Activated B cell treated with CpG ODN at 0.5 μM for 24 hours (primary cell): Measurements from ENCODE around the gene SERPINI1. TPM values are rescaled to one million over a fixed set of nuclear protein-coding genes. Genes with fewer than 3 reads are reported as not detected.

Experiments used
- ATAC-seq: fragments of 200-7000 bp; cut with Tn5 transposase; one replicate; pipeline ENCODE4 v1.10.0; 2021; ENCODE audit warnings: low read depth, mild to moderate bottlenecking, moderate library complexity
- CTCF ChIA-PET: fragments of 350-600 bp; sonication (Branson Sonifier 250); formaldehyde crosslinking; loops from one replicate; lab custom pipeline; 2021; ENCODE audit warnings: antibody characterized with exemption; lab: Charles Lee
- POLR2A ChIA-PET: fragments of 350-600 bp; sonication (Branson Sonifier 250); formaldehyde crosslinking; loops from one replicate; lab custom pipeline; 2021; ENCODE audit warnings: antibody characterized with exemption; lab: Charles Lee
- DNase-seq: peaks from one replicate; pipeline ENCODE4 v3.0.0; 2022
- H3K27ac Mint-ChIP-seq: one replicate; pipeline ENCODE4 v1.8.0; 2020; ENCODE audit warnings: mixed read lengths
- H3K27me3 Mint-ChIP-seq: one replicate; pipeline ENCODE4 v1.8.0; 2021; ENCODE audit warnings: mixed read lengths
- H3K36me3 Mint-ChIP-seq: one replicate; pipeline ENCODE4 v1.8.0; 2021; ENCODE audit warnings: low read depth, mixed read lengths
- H3K4me1 Mint-ChIP-seq: one replicate; pipeline ENCODE4 v1.8.0; 2021; ENCODE audit warnings: mixed read lengths
- H3K4me3 Mint-ChIP-seq: one replicate; pipeline ENCODE4 v1.8.0; 2020; ENCODE audit warnings: mild to moderate bottlenecking, mixed read lengths
- H3K9me3 Mint-ChIP-seq: one replicate; pipeline ENCODE4 v1.8.0; 2020; ENCODE audit warnings: mixed read lengths
- CTCF ChIP-seq: fragments of 200-600 bp; IDR thresholded peaks from one replicate; pipeline ENCODE4 v1.8.0; 2022; ENCODE audit warnings: antibody characterized with exemption, mild to moderate bottlenecking
- intact Hi-C: fragments of 100-400 bp; cut with micrococcal nuclease; formaldehyde crosslinking; loops from one replicate; pipeline ENCODE4 v1.15.1; 2024
- total RNA-seq: library from RNA; stranded (reverse); gene quantifications from 2 replicates; pipeline ENCODE4 v1.2.3, GENCODE V29; 2022

SERPINI1 gene
- total RNA-seq, 1 donor from 2014 or later: 1.8 TPM

- peaks cover 7% of the 10 kb centered on the region for H3K9me3 Mint-ChIP-seq
- H3K36me3 Mint-ChIP-seq: no peaks in the 10 kb centered on the region
- DNase-seq: no peak
- ATAC-seq: no peak
- H3K4me3 Mint-ChIP-seq: no peak overlapping the region
- no peak for TF ChIP-seq CTCF
- no peak overlapping the region for H3K27ac Mint-ChIP-seq
- H3K4me1 Mint-ChIP-seq: peaks cover 25% of the 10 kb centered on the region
- H3K27me3 Mint-ChIP-seq: no peaks in the 10 kb centered on the region
- intact Hi-C loops: no loop called here
- ChIA-PET CTCF (no interaction called here), POLR2A (no interaction called here)
Observed at GRCh38 chr3:167777356-167777755, 41.8 kb downstream of the SERPINI1 start.

GRCh38 chr3:167780214-167780883, 44.8 kb downstream of the SERPINI1 start:
- no peak overlapping the region for H3K4me3 Mint-ChIP-seq
- H3K27me3 Mint-ChIP-seq: no peaks in the 10 kb centered on the region
- no peak overlapping the region for H3K27ac Mint-ChIP-seq
- H3K4me1 Mint-ChIP-seq: peaks cover 2% of the 10 kb centered on the region
- no peak for DNase-seq
- TF ChIP-seq CTCF: no peak
- H3K36me3 Mint-ChIP-seq: no peaks in the 10 kb centered on the region
- no peak for ATAC-seq
- peaks cover 7% of the 10 kb centered on the region for H3K9me3 Mint-ChIP-seq
- ChIA-PET POLR2A (no interaction called here), CTCF (no interaction called here)
- intact Hi-C loops: no loop called here

- Mint-ChIP-seq H3K4me3 (no peak overlapping the region), H3K27ac (no peak overlapping the region), H3K4me1 (no peaks in the 10 kb centered on the region), H3K27me3 (no peaks in the 10 kb centered on the region), H3K36me3 (no peaks in the 10 kb centered on the region), H3K9me3 (no peaks in the 10 kb centered on the region)
- DNase-seq (no peak), ATAC-seq (no peak)
- ChIA-PET POLR2A (no interaction called here), CTCF (no interaction called here)
- TF ChIP-seq CTCF: no peak
- intact Hi-C loops: no loop called here
Observed at GRCh38 chr3:167783781-167784180, 48.3 kb downstream of the SERPINI1 start.

GRCh38 chr3:167785790-167786189, 50.3 kb downstream of the SERPINI1 start:
- ChIA-PET CTCF (no interaction called here), POLR2A (no interaction called here)
- H3K36me3 Mint-ChIP-seq: peaks cover 8% of the 10 kb centered on the region
- H3K9me3 Mint-ChIP-seq: no peaks in the 10 kb centered on the region
- no peak overlapping the region for H3K4me3 Mint-ChIP-seq
- ATAC-seq: no peak
- no peaks in the 10 kb centered on the region for H3K4me1 Mint-ChIP-seq
- no peak for TF ChIP-seq CTCF
- H3K27me3 Mint-ChIP-seq: no peaks in the 10 kb centered on the region
- intact Hi-C loops: no loop called here
- H3K27ac Mint-ChIP-seq: no peak overlapping the region
- no peak for DNase-seq

- no peaks in the 10 kb centered on the region for H3K4me1 Mint-ChIP-seq
- H3K36me3 Mint-ChIP-seq: peaks cover 8% of the 10 kb centered on the region
- CTCF ChIA-PET: no interaction called here
- H3K27me3 Mint-ChIP-seq: no peaks in the 10 kb centered on the region
- DNase-seq (no peak), ATAC-seq (no peak)
- no peak for TF ChIP-seq CTCF
- intact Hi-C loops: no loop called here
- H3K27ac Mint-ChIP-seq: no peak overlapping the region
- H3K9me3 Mint-ChIP-seq: no peaks in the 10 kb centered on the region
- POLR2A ChIA-PET: no interaction called here
- no peak overlapping the region for H3K4me3 Mint-ChIP-seq
Observed at GRCh38 chr3:167787440-167787839, 51.9 kb downstream of the SERPINI1 start.
